ENCODE results near the gene LPIN3. TPM values are rescaled to one million over a fixed set of nuclear protein-coding genes. Genes with fewer than 3 reads are reported as not detected.

The LPIN3 gene
- total and polyA plus RNA-seq, 2 donors (not counting 3 experiments of a cell fraction or from before 2014, with no cell fraction given): 2.1 to 3.0 TPM

DNA sequence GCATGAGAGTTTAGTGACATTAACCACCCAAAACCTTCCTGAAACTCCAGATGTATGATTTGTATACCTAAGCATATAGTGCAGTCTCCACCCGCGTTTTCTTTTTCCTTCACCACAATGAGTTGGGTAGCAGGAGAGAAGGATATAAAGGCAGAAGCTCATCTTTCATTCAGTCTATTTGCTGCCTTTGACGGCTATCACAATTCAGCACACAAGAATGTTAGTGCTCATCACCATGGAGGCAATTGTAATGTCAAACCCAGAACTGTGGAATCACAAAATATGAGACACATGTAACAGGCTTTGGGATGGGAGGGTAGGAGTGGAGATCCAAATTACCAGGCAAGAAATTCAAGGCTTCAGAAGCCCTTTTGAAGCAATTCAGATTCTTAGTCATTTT is 40.7 kb upstream of the LPIN3 start:
- POLR2A ChIA-PET: interaction anchor here (0.7 kb wide), 2 partner anchors 26 to 38 kb away, joined by 4 to 5 read pairs; no protein-coding TSS in a partner anchor

More for the DNA sequence above, 40.7 kb upstream of the LPIN3 start:
- Histone ChIP-seq H3K79me2 (ENCODE audit: control insufficient read depth, insufficient read depth, low read length) (peaks cover 19% of the 10 kb centered on the region), H3K4me2 (ENCODE audit: insufficient read depth, low read length) (no peak overlapping the region), H3K9me3 (replicated peaks; ENCODE audit: control insufficient read depth, insufficient read depth, low read length) (no peaks in the 10 kb centered on the region), H3K36me3 (ENCODE audit: control insufficient read depth in 2 of 2, extremely low read depth in 1 of 2, insufficient read depth in 2 of 2, low read length in 2 of 2) (no peaks in the 10 kb centered on the region), H3K27me3 (ENCODE audit: control insufficient read depth in 2 of 2, insufficient read depth in 2 of 2, low read length in 2 of 2) (no peaks in the 10 kb centered on the region), H3K9ac (replicated peaks; ENCODE audit: extremely low read depth, insufficient read depth, low read length) (no peak overlapping the region), H3K4me1 (ENCODE audit: control insufficient read depth, extremely low read depth, insufficient read depth, low read length) (peaks cover 16% of the 10 kb centered on the region), H3K9me1 (replicated peaks; ENCODE audit: control insufficient read depth, extremely low read depth, insufficient read depth, low read length) (no peaks in the 10 kb centered on the region), H3K4me3 (replicated peaks in 1 of 3; ENCODE audit: insufficient read depth in 1 of 3, low read depth in 1 of 3, low read length in 3 of 3) (no peak overlapping the region), H4K20me1 (replicated peaks; ENCODE audit: control insufficient read depth, extremely low read depth, insufficient read depth, low read length) (no peaks in the 10 kb centered on the region), H2AFZ (ENCODE audit: low read depth, low read length) (no peak overlapping the region), H3K27ac (ENCODE audit: insufficient read depth, low read depth, low read length) (no peak overlapping the region)
- FAIRE-seq: no peak
- no peak for TF ChIP-seq MYC (IDR thresholded peaks at IDR 0.05; ENCODE audit: low read depth, low read length)
- TF ChIP-seq, protein P1, sequence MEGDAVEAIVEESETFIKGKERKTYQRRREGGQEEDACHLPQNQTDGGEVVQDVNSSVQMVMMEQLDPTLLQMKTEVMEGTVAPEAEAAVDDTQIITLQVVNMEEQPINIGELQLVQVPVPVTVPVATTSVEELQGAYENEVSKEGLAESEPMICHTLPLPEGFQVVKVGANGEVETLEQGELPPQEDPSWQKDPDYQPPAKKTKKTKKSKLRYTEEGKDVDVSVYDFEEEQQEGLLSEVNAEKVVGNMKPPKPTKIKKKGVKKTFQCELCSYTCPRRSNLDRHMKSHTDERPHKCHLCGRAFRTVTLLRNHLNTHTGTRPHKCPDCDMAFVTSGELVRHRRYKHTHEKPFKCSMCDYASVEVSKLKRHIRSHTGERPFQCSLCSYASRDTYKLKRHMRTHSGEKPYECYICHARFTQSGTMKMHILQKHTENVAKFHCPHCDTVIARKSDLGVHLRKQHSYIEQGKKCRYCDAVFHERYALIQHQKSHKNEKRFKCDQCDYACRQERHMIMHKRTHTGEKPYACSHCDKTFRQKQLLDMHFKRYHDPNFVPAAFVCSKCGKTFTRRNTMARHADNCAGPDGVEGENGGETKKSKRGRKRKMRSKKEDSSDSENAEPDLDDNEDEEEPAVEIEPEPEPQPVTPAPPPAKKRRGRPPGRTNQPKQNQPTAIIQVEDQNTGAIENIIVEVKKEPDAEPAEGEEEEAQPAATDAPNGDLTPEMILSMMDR (IDR thresholded peaks at IDR 0.05; ENCODE audit: extremely low read depth in 1 of 2, insufficient read depth in 1 of 2, low read depth in 1 of 2, low read length in 2 of 2): no peak
- no peak for TF ChIP-seq POLR2A (IDR thresholded peaks at IDR 0.05; ENCODE audit: low read depth, low read length)
- TF ChIP-seq FOS (IDR thresholded peaks at IDR 0.05; ENCODE audit: borderline replicate concordance, insufficient read depth, low read length): no peak
- TF ChIP-seq GATA2 (IDR thresholded peaks at IDR 0.05; ENCODE audit: insufficient read depth, insufficient read length, low read depth, low read length): no peak
- TF ChIP-seq JUN (IDR thresholded peaks at IDR 0.05; ENCODE audit: borderline replicate concordance, insufficient read depth, insufficient read length, low read depth): no peak
- TF ChIP-seq, protein P2, sequence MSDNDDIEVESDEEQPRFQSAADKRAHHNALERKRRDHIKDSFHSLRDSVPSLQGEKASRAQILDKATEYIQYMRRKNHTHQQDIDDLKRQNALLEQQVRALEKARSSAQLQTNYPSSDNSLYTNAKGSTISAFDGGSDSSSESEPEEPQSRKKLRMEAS (IDR thresholded peaks at IDR 0.05; ENCODE audit: insufficient read depth, insufficient read length): no peak
- TF ChIP-seq POLR2AphosphoS5 (IDR thresholded peaks at IDR 0.05; ENCODE audit: insufficient read depth, low read depth, low read length): no peak
- TF ChIP-seq EZH2 (IDR thresholded peaks at IDR 0.05; ENCODE audit: borderline replicate concordance, low read depth, low read length, severe bottlenecking): no peak
- CTCF ChIA-PET: interaction anchor here (2.1 to 2.5 kb wide), 2 partner anchors 10 to 16 kb away, joined by 7 to 8 read pairs; no protein-coding TSS in a partner anchor
- no TSS peak for BruUV-seq (replicated peaks)
- intact Hi-C loops (cut with micrococcal nuclease) (loop anchor here (2.0 kb wide), 1 partner anchor 19 kb away; no protein-coding TSS in a partner anchor), dilution Hi-C loops (cut with MboI; ENCODE audit: extremely low pct_ligation_motif_present, low sequenced_read_pairs) (no loop called here)
- DNase-seq (ENCODE audit: low read depth, low spot score): no peak
